Activated naive CD8-positive, alpha-beta T cell (primary cell): ENCODE data around the gene KNOP1.

Source experiments
- H3K27ac Mint-ChIP-seq: one replicate; pipeline ENCODE4 v1.8.0; 2021; ENCODE audit warnings: mixed read lengths
- H3K27me3 Mint-ChIP-seq: one replicate; pipeline ENCODE4 v1.8.0; 2021; ENCODE audit warnings: mixed read lengths
- H3K36me3 Mint-ChIP-seq: one replicate; pipeline ENCODE4 v1.8.0; 2021; ENCODE audit warnings: mixed read lengths
- H3K4me1 Mint-ChIP-seq: one replicate; pipeline ENCODE4 v1.8.0; 2021; ENCODE audit warnings: low read depth, mixed read lengths
- H3K4me3 Mint-ChIP-seq: one replicate; pipeline ENCODE4 v1.8.0; 2021; ENCODE audit warnings: mild to moderate bottlenecking, mixed read lengths
- H3K9me3 Mint-ChIP-seq: one replicate; pipeline ENCODE4 v1.8.0; 2021; ENCODE audit warnings: low read depth, mixed read lengths

Gene KNOP1

DNA sequence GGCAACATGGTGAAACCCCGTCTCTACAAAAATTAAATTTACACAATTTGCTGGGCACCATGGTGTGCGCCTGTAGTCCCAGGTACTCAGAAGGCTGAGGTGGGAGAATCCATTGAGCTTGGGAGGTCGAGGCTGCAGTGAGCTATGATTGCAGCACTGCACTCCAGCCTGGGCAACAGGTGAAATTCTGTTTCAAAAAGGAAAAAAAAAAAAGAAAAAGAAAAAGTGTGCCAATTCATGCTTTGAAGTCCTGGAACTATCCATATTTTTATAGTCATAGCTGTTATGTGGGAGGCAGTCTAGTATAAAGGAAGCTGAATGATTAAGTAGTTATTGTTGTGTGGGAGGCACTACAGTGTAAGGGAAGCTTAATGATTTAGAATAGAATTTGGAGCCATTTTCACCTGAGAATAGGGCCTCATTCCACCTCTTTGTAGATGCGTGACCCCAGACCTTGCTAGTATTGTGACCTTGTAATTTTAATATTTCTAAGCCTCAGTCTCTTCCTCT is 31.6 kb upstream of the KNOP1 start:
- Mint-ChIP-seq H3K9me3 (no peaks in the 10 kb centered on the region), H3K27me3 (no peaks in the 10 kb centered on the region), H3K4me3 (no peak overlapping the region), H3K36me3 (peaks cover 2% of the 10 kb centered on the region), H3K27ac (no peak overlapping the region), H3K4me1 (no peaks in the 10 kb centered on the region)

- H3K9me3 Mint-ChIP-seq = no peaks in the 10 kb centered on the region
These were observed 30.6 kb upstream of the KNOP1 start for GRCh38 chr16:19748389-19749168.

DNA sequence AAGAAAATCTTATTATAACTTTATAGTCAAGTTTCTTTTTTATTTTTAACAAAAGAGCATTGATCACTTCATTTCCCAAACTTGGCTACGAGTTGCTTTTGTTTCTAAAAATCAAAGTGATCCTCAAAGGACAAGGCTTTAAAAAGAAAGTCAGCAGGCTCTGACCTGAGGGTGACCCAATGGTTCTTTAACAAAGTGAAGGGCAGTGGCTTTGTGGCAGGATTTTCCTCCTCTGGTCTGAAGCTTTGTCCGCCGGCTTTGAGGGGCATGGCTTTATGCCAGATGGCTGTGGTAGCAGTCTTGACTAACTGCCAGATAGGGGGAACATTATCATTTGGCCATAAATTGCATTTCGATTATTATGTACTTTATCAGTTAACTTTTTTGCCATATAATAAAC is 28.5 kb upstream of the KNOP1 start:
- no peaks in the 10 kb centered on the region for H3K4me1 Mint-ChIP-seq
- no peaks in the 10 kb centered on the region for H3K9me3 Mint-ChIP-seq
- H3K4me3 Mint-ChIP-seq = no peak overlapping the region
- H3K27me3 Mint-ChIP-seq = no peaks in the 10 kb centered on the region
- no peak overlapping the region for H3K27ac Mint-ChIP-seq
- peaks cover 2% of the 10 kb centered on the region for H3K36me3 Mint-ChIP-seq

More at GRCh38 chr16:19748389-19749168, 30.6 kb upstream of the KNOP1 start:
- Mint-ChIP-seq H3K36me3 (peaks cover 2% of the 10 kb centered on the region), H3K27me3 (no peaks in the 10 kb centered on the region), H3K4me3 (no peak overlapping the region), H3K27ac (no peak overlapping the region), H3K4me1 (no peaks in the 10 kb centered on the region)

DNA sequence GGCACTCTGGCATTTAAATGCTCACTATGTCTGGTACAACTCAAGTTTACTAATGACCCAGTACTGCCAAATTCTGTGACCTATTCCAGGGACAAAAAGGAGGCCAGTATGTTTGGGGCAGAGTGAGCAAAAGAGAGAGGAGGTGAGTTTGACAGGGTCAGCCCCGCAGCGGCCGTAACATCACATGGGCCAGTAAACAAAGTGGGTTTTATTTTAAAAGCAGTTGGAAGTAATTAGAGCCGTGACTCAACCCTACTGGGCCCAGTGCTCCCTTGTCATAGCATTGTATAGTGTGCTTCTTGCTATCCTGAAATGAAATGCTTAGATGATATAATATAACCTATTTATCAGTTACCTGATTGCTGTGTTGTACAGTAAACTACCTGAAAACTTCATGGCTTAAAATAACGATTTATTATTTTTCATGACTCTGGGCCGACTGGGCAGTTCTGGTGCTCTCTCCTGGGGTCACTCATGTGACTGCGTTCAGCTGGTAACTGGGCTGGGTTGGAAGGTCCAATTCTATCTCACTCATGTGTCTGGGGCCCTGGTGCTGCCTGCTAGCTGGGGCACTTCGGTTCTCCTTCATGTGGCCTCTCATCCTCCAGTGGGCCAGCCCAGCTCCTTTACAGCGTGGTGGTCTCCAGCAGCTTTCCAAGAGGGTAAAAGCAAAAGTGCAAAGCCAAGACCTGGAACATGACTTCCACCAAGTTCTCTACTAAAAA is 27.4 kb upstream of the KNOP1 start:
- H3K9me3 Mint-ChIP-seq = no peaks in the 10 kb centered on the region
- no peak overlapping the region for H3K4me3 Mint-ChIP-seq
- no peaks in the 10 kb centered on the region for H3K36me3 Mint-ChIP-seq
- no peaks in the 10 kb centered on the region for H3K4me1 Mint-ChIP-seq
- H3K27me3 Mint-ChIP-seq = no peaks in the 10 kb centered on the region
- H3K27ac Mint-ChIP-seq = no peak overlapping the region

- Mint-ChIP-seq H3K27ac (no peak overlapping the region), H3K36me3 (no peaks in the 10 kb centered on the region), H3K4me1 (no peaks in the 10 kb centered on the region), H3K9me3 (no peaks in the 10 kb centered on the region), H3K27me3 (no peaks in the 10 kb centered on the region), H3K4me3 (no peak overlapping the region)
These were observed 26.6 kb upstream of the KNOP1 start for GRCh38 chr16:19744670-19745069.

GRCh38 chr16:19743816-19744159 is 25.8 kb upstream of the KNOP1 start:
- Mint-ChIP-seq H3K36me3 (peaks cover 4% of the 10 kb centered on the region), H3K27me3 (no peaks in the 10 kb centered on the region), H3K27ac (no peak overlapping the region), H3K4me3 (no peak overlapping the region), H3K4me1 (no peaks in the 10 kb centered on the region), H3K9me3 (no peaks in the 10 kb centered on the region)

- peaks cover 6% of the 10 kb centered on the region for H3K36me3 Mint-ChIP-seq
- no peak overlapping the region for H3K27ac Mint-ChIP-seq
These were observed 23.3 kb upstream of the KNOP1 start for GRCh38 chr16:19741354-19741753.

GRCh38 chr16:19737306-19738038 is 19.4 kb upstream of the KNOP1 start:
- Mint-ChIP-seq H3K27ac (no peak overlapping the region), H3K27me3 (no peaks in the 10 kb centered on the region), H3K36me3 (peaks cover 16% of the 10 kb centered on the region), H3K9me3 (no peaks in the 10 kb centered on the region), H3K4me1 (no peaks in the 10 kb centered on the region), H3K4me3 (no peak overlapping the region)

More at GRCh38 chr16:19741354-19741753, 23.3 kb upstream of the KNOP1 start:
- H3K27me3 Mint-ChIP-seq = no peaks in the 10 kb centered on the region
- no peak overlapping the region for H3K4me3 Mint-ChIP-seq
- H3K9me3 Mint-ChIP-seq = no peaks in the 10 kb centered on the region
- no peaks in the 10 kb centered on the region for H3K4me1 Mint-ChIP-seq

- Mint-ChIP-seq H3K36me3 (peaks cover 20% of the 10 kb centered on the region), H3K4me1 (no peaks in the 10 kb centered on the region), H3K27me3 (no peaks in the 10 kb centered on the region), H3K27ac (no peak overlapping the region), H3K9me3 (no peaks in the 10 kb centered on the region), H3K4me3 (no peak overlapping the region)
These were observed 17.2 kb upstream of the KNOP1 start for GRCh38 chr16:19735074-19735867.

GRCh38 chr16:19733551-19733950 is 15.5 kb upstream of the KNOP1 start:
- H3K36me3 Mint-ChIP-seq = peaks cover 16% of the 10 kb centered on the region
- H3K9me3 Mint-ChIP-seq = no peaks in the 10 kb centered on the region
- H3K27ac Mint-ChIP-seq = no peak overlapping the region
- no peaks in the 10 kb centered on the region for H3K4me1 Mint-ChIP-seq
- H3K4me3 Mint-ChIP-seq = no peak overlapping the region
- no peaks in the 10 kb centered on the region for H3K27me3 Mint-ChIP-seq

GRCh38 chr16:19728636-19728965 is 10.6 kb upstream of the KNOP1 start:
- H3K4me1 Mint-ChIP-seq = peaks cover 1% of the 10 kb centered on the region
- H3K4me3 Mint-ChIP-seq = no peak overlapping the region
- H3K27me3 Mint-ChIP-seq = no peaks in the 10 kb centered on the region
- no peak overlapping the region for H3K27ac Mint-ChIP-seq
- H3K9me3 Mint-ChIP-seq = no peaks in the 10 kb centered on the region
- peaks cover 7% of the 10 kb centered on the region for H3K36me3 Mint-ChIP-seq

GRCh38 chr16:19722981-19723380 is 5.0 kb upstream of the KNOP1 start:
- Mint-ChIP-seq H3K4me1 (peaks cover 5% of the 10 kb centered on the region), H3K27ac (no peak overlapping the region), H3K4me3 (no peak overlapping the region), H3K36me3 (peaks cover 3% of the 10 kb centered on the region), H3K9me3 (no peaks in the 10 kb centered on the region), H3K27me3 (no peaks in the 10 kb centered on the region)

DNA sequence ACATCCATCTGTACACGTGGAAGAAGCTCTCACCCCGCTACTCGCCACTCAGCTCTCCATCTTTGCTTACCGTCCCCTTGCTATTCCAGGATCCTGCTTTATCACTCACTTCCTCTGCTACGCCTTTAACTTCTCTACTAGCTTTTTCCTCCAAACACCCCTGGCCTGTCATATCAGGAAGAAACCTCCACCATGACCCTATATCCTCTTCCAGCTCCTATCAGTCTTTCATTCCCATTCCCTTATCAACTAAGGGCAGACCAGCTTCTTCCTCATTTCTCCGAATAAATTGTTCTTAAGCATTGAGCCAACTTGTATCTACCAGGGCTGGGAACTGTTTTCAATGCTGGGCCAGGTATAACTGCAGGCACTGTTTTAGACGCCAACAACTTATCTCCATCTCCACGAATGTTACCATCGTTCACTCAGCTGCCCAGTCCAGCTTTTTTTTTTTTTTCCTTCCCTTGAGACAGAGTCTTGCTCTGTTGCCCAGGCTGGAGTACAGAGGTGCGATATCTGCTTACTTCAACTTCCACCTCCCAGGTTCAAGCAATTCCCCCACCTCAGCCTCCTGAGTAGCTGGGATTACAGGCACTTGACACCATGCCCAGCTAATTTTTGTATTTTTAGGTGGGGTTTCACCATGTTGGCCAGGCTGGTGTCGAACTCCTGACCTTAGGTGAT is 4.4 kb upstream of the KNOP1 start:
- Mint-ChIP-seq H3K9me3 (no peaks in the 10 kb centered on the region), H3K27me3 (no peaks in the 10 kb centered on the region), H3K27ac (no peak overlapping the region), H3K4me3 (no peak overlapping the region), H3K4me1 (peaks cover 6% of the 10 kb centered on the region), H3K36me3 (peaks cover 3% of the 10 kb centered on the region)

DNA sequence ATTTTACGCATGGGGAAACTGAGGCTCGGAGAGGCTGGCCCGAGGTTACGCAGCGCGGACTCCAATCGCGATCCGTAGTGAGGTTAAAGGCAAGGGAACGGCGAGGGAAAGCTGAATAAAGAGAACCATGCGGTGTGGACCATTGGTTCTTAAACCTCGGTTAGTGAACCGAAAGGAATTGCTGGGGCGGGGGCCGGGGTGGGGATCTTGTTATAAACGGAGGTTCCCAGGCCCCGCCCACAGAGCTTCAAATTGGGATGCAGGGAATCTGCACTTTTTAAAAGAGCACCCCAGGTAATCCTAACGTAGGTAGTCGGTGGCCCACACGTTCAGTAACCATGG is 568 bp upstream of the KNOP1 start:
- H3K27me3 Mint-ChIP-seq = no peaks in the 10 kb centered on the region
- no peak overlapping the region for H3K27ac Mint-ChIP-seq
- H3K4me1 Mint-ChIP-seq = peaks cover 22% of the 10 kb centered on the region
- no peaks in the 10 kb centered on the region for H3K9me3 Mint-ChIP-seq
- H3K36me3 Mint-ChIP-seq = peaks cover 13% of the 10 kb centered on the region
- H3K4me3 Mint-ChIP-seq = peak overlapping the region; percentile 96
